ENCODE results near the gene ZNF622.

DNA sequence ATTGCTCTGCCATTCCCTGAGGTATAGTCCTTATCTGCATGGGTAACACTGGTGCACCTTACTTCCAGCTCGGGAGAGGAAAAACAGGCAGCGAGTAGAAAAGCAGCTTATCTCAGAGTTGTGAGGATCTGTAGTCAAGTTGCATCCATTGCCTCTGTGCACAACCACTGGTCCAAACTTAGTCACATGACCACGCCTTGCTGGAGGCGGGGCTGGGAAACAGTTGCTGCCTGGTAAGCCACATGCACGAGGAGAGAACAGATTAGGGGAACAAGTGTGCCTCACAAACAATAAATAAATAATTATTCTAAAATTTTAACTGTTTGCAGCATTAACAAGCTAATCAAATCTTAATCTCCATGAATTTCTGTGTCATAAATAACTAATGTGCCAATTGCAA is 18.6 kb downstream of the ZNF622 start:
- no peak for TF ChIP-seq POLR2A (IDR thresholded peaks at IDR 0.05)
- TF ChIP-seq, protein P1, sequence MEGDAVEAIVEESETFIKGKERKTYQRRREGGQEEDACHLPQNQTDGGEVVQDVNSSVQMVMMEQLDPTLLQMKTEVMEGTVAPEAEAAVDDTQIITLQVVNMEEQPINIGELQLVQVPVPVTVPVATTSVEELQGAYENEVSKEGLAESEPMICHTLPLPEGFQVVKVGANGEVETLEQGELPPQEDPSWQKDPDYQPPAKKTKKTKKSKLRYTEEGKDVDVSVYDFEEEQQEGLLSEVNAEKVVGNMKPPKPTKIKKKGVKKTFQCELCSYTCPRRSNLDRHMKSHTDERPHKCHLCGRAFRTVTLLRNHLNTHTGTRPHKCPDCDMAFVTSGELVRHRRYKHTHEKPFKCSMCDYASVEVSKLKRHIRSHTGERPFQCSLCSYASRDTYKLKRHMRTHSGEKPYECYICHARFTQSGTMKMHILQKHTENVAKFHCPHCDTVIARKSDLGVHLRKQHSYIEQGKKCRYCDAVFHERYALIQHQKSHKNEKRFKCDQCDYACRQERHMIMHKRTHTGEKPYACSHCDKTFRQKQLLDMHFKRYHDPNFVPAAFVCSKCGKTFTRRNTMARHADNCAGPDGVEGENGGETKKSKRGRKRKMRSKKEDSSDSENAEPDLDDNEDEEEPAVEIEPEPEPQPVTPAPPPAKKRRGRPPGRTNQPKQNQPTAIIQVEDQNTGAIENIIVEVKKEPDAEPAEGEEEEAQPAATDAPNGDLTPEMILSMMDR (IDR thresholded peaks at IDR 0.05) = no peak
